Middle frontal gyrus (tissue), 1 donor: ENCODE results near the gene RBM19.

Experiments used
- DNase-seq: peaks from one replicate; pipeline ENCODE4 v3.0.0-alpha.2; 2015; ENCODE audit warnings: low spot score; ENCODE audit errors: extremely low spot score

RBM19 gene

GRCh38 chr12:113860059-113860820 lies 105.9 kb downstream of the RBM19 start:
- no peak for DNase-seq

- DNase-seq, result no peak
Observed at GRCh38 chr12:113858841-113859386, 107.2 kb downstream of the RBM19 start.

GRCh38 chr12:113857371-113857770 lies 108.8 kb downstream of the RBM19 start:
- DNase-seq, result no peak

GRCh38 chr12:113855998-113856397 lies 110.1 kb downstream of the RBM19 start:
- no peak for DNase-seq

GRCh38 chr12:113854385-113855142 lies 111.6 kb downstream of the RBM19 start:
- DNase-seq, result no peak

- DNase-seq, result no peak
Observed at GRCh38 chr12:113853491-113853890, 112.6 kb downstream of the RBM19 start.

- DNase-seq, result no peak
Observed at GRCh38 chr12:113852695-113853490, 113.2 kb downstream of the RBM19 start.

- no peak for DNase-seq
Observed at GRCh38 chr12:113852264-113852663, 113.9 kb downstream of the RBM19 start.

- no peak for DNase-seq
Observed at GRCh38 chr12:113850309-113851056, 115.6 kb downstream of the RBM19 start.

- DNase-seq, result no peak
Observed at GRCh38 chr12:113847856-113848255, 118.3 kb downstream of the RBM19 start.

GRCh38 chr12:113846883-113847755 lies 119.0 kb downstream of the RBM19 start:
- DNase-seq, result no peak

GRCh38 chr12:113845900-113846674 lies 120.0 kb downstream of the RBM19 start:
- DNase-seq, result no peak

- no peak for DNase-seq
Observed at GRCh38 chr12:113844495-113845210, 121.5 kb downstream of the RBM19 start.

- no peak for DNase-seq
Observed at GRCh38 chr12:113842699-113843098, 123.4 kb downstream of the RBM19 start.

GRCh38 chr12:113841786-113842185 lies 124.3 kb downstream of the RBM19 start:
- no peak for DNase-seq

- no peak for DNase-seq
Observed at GRCh38 chr12:113840401-113841042, 125.6 kb downstream of the RBM19 start.

- no peak for DNase-seq
Observed at GRCh38 chr12:113838896-113839295, 127.2 kb downstream of the RBM19 start.
